Parietal lobe (tissue), 1 donor: ENCODE results near the gene GJD4. TPM values are rescaled to one million over a fixed set of nuclear protein-coding genes. Genes with fewer than 3 reads are reported as not detected.

ENCODE experiments used
- total RNA-seq: library from RNA; depleted of rRNA; stranded (reverse); fragments of >200 nt; gene quantifications from one replicate; pipeline ENCODE4 v1.2.3, GENCODE V29; 2014

The GJD4 gene, protein sequence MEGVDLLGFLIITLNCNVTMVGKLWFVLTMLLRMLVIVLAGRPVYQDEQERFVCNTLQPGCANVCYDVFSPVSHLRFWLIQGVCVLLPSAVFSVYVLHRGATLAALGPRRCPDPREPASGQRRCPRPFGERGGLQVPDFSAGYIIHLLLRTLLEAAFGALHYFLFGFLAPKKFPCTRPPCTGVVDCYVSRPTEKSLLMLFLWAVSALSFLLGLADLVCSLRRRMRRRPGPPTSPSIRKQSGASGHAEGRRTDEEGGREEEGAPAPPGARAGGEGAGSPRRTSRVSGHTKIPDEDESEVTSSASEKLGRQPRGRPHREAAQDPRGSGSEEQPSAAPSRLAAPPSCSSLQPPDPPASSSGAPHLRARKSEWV
- not detected for total RNA-seq

GRCh38 chr10:35605191-35605590 is at the start of gene GJD4:
TSS of gene GJD4 (plus strand) at chr10:35605341. CDS start at chr10:35605568, 227 bp downstream.

DNA sequence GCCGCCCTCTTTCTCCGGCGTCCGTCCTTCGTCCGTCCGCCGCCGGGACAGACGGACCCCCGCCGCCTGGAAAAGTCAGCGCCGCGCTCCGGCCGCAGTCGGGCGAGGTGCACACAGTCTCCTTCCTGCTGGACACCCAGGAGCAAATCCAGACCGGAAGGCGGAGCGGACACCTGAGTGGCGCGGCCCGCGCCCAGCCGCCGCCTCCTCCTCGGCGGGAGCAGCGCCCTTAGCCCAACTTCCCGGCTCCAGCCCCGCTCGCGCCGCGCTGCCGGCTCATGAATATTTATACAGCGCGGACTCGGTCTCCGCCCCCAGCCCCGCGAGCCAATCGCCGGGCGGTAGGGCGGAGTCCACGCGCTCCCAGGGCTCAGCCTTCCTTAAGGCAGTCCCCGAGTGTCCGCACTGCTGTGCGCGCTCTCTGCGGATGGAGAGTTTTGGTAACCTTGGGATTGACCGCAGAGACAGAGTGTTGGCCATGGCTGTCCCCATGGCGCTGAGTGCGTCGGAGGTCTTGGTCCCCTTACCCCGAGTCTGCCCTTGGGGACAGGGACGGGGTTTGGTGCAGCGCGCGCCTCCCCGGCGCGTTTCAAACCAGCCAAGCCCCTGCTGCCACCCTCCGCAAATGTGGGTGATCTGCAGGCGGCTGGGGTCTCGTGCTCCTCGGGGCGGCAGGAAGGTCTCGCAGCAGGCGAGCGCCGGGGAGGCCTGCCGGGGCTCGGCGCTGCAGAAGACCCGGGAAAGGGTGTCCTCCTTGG is 37.1 kb downstream of the GJD4 start, which contains the start of gene FZD8:
Gene FZD8 (minus strand): TSS at position 262 of the 758 bp plus-strand sequence. CDS start 867 bp downstream, outside the sequence.

Other genes starting within 250 kb of the GJD4 start
- 17.5 TPM for gene FZD8, start 37.0 kb downstream of the GJD4 start, total RNA-seq